Endothelial cell of umbilical vein (primary cell): ENCODE results near the gene KIF26A. TPM values are rescaled to one million over a fixed set of nuclear protein-coding genes. Genes with fewer than 3 reads are reported as not detected.

ENCODE experiments used
- BruUV-seq: library from RNA; stranded (reverse); fragments of 400-500 nt; replicated peaks from 2 replicates; lab custom pipeline; 2021; lab: Mats Ljungman, UMichigan
- CTCF ChIA-PET: fragments of 300-600, 350-600 bp; sonication (Branson Sonifier 250); formaldehyde crosslinking; loops from one replicate; lab custom pipeline; 2021; ENCODE audit warnings: antibody characterized with exemption, inconsistent platforms; lab: Charles Lee
- POLR2A ChIA-PET: fragments of 300-600, 350-600 bp; sonication (Branson Sonifier 250); formaldehyde crosslinking; loops from one replicate; lab custom pipeline; 2021; ENCODE audit warnings: antibody characterized with exemption, inconsistent platforms; lab: Charles Lee
- DNase-seq: peaks from one replicate; pipeline ENCODE4 v3.0.0-alpha.2; 2011; ENCODE audit warnings: low read depth, low spot score
- FAIRE-seq: peaks from 2 replicates; lab custom pipeline; 2011; peaks lifted over from hg19 to GRCh38; lab: Jason Lieb, UNC
- H2AFZ ChIP-seq: 2 replicates; pipeline ENCODE4 v1.6.0; 2012; ENCODE audit warnings: low read depth, low read length, control low read depth, inconsistent platforms
- H3K27ac ChIP-seq: 2 replicates; pipeline ENCODE4 v1.5.1; 2011; ENCODE audit warnings: low read depth, mild to moderate bottlenecking, control low read depth, low read length, moderate library complexity; ENCODE audit not compliant: insufficient read depth
- H3K27me3 ChIP-seq, 2 experiments: 2 replicates each; pipeline versions ENCODE4 v1.6.0 to v1.6.1; 2011; ENCODE audit warnings: low read length in 2 of 2, mixed read lengths in 1 of 2; ENCODE audit not compliant: control insufficient read depth in 2 of 2, insufficient read depth in 2 of 2
- H3K36me3 ChIP-seq, 2 experiments: 2 replicates in 1 of 2; 3 replicates in 1 of 2; pipeline ENCODE4 v1.5.1; 2011; ENCODE audit warnings: low read length in 2 of 2, mild to moderate bottlenecking in 1 of 2, moderate library complexity in 1 of 2; ENCODE audit not compliant: control insufficient read depth in 2 of 2, insufficient read depth in 2 of 2; ENCODE audit errors: extremely low read depth in 1 of 2
- H3K4me1 ChIP-seq: 3 replicates; pipeline ENCODE4 v1.5.1; 2011; ENCODE audit warnings: mild to moderate bottlenecking, low read length; ENCODE audit not compliant: control insufficient read depth, insufficient read depth; ENCODE audit errors: extremely low read depth
- H3K4me2 ChIP-seq: 2 replicates; pipeline ENCODE4 v1.6.1; 2011; ENCODE audit warnings: low read length, control low read depth, mixed read lengths; ENCODE audit not compliant: insufficient read depth
- H3K4me3 ChIP-seq, 3 experiments: fragments of 200-600 bp in 1 of 3; sonication (generic), shearing (Covaris generic) in 1 of 3; replicated peaks in 1 of 3; 2 replicates each; pipeline ENCODE4 v1.5.1; 2011 to 2016; ENCODE audit warnings: control low read depth in 3 of 3, low read length in 3 of 3, mild to moderate bottlenecking in 2 of 3, inconsistent platforms in 1 of 3, low read depth in 1 of 3, moderate library complexity in 1 of 3; ENCODE audit not compliant: insufficient read depth in 1 of 3
- H3K79me2 ChIP-seq: 2 replicates; pipeline ENCODE4 v1.6.0; 2012; ENCODE audit warnings: low read length, inconsistent platforms; ENCODE audit not compliant: control insufficient read depth, insufficient read depth
- H3K9ac ChIP-seq: replicated peaks from 2 replicates; pipeline ENCODE3; 2011; ENCODE audit warnings: low read length, control low read depth; ENCODE audit not compliant: insufficient read depth; ENCODE audit errors: extremely low read depth
- H3K9me1 ChIP-seq: replicated peaks from 3 replicates; pipeline ENCODE4 v1.6.0; 2011; ENCODE audit warnings: mild to moderate bottlenecking, low read length; ENCODE audit not compliant: control insufficient read depth, insufficient read depth; ENCODE audit errors: extremely low read depth
- H3K9me3 ChIP-seq: replicated peaks from 2 replicates; pipeline ENCODE4 v1.5.1; 2012; ENCODE audit warnings: low read length, inconsistent platforms; ENCODE audit not compliant: control insufficient read depth, insufficient read depth
- H4K20me1 ChIP-seq: replicated peaks from 2 replicates; pipeline ENCODE3; 2011; ENCODE audit warnings: mild to moderate bottlenecking, low read length; ENCODE audit not compliant: control insufficient read depth, insufficient read depth; ENCODE audit errors: extremely low read depth
- EZH2 ChIP-seq: IDR thresholded peaks from 2 replicates; pipeline ENCODE4 v1.6.1; 2012; ENCODE audit warnings: borderline replicate concordance, low read depth, mild to moderate bottlenecking, moderate library complexity, low read length, inconsistent platforms; ENCODE audit not compliant: severe bottlenecking
- FOS ChIP-seq: IDR thresholded peaks from 2 replicates; pipeline ENCODE4 v1.6.1; 2011; ENCODE audit warnings: mild to moderate bottlenecking, low read length, moderate library complexity, borderline replicate concordance; ENCODE audit not compliant: insufficient read depth
- GATA2 ChIP-seq: IDR thresholded peaks from 2 replicates; pipeline ENCODE4 v1.7.0; 2011; ENCODE audit warnings: low read depth, mild to moderate bottlenecking, moderate library complexity, mixed read lengths, low read length; ENCODE audit not compliant: insufficient read length, insufficient read depth
- JUN ChIP-seq: IDR thresholded peaks from 2 replicates; pipeline ENCODE4 v1.6.1; 2011; ENCODE audit warnings: borderline replicate concordance, low read depth; ENCODE audit not compliant: insufficient read length, insufficient read depth
- MYC ChIP-seq: IDR thresholded peaks from one replicate; pipeline ENCODE4 v1.6.1; 2011; ENCODE audit warnings: mild to moderate bottlenecking, low read depth, low read length
- POLR2A ChIP-seq: IDR thresholded peaks from 2 replicates; pipeline ENCODE4 v1.6.1; 2012; ENCODE audit warnings: low read depth, mild to moderate bottlenecking, control low read depth, low read length
- POLR2AphosphoS5 ChIP-seq: IDR thresholded peaks from 2 replicates; pipeline ENCODE4 v1.6.1; 2012; ENCODE audit warnings: low read depth, mild to moderate bottlenecking, control low read depth, low read length, moderate library complexity; ENCODE audit not compliant: insufficient read depth
- dilution Hi-C: fragments of 300-500 bp; cut with MboI; formaldehyde crosslinking; loops from one replicate; pipeline ENCODE4 v1.15.0; 2019; ENCODE audit warnings: low sequenced_read_pairs; ENCODE audit not compliant: extremely low pct_ligation_motif_present
- intact Hi-C: fragments of 100-400 bp; cut with micrococcal nuclease; formaldehyde crosslinking; loops from one replicate; pipeline ENCODE4 v1.10.0; 2022
- polyA plus RNA-seq, 4 experiments: library from polyadenylated mRNA; depleted of rRNA in 3 of 4; stranded (reverse) in 3 of 4; unstranded in 1 of 4; fragments of >200 nt; gene quantifications; 2 replicates each; pipeline versions ENCODE4 v1.2.1 to v1.2.3, GENCODE V29; 2011 to 2012; ENCODE audit warnings: missing spikeins in 1 of 4
- total RNA-seq: library from RNA; stranded (reverse); gene quantifications from 2 replicates; pipeline ENCODE4 v1.2.3, GENCODE V29; 2021
- TF ChIP-seq, protein P1 (sequence below), 2 donors: IDR thresholded peaks; 1 replicate in 1 of 2; 2 replicates in 1 of 2; pipeline ENCODE4 v1.5.1; 2011; ENCODE audit warnings: low read length in 2 of 2, mild to moderate bottlenecking in 2 of 2, moderate library complexity in 2 of 2, control low read depth in 1 of 2, inconsistent platforms in 1 of 2, low read depth in 1 of 2; ENCODE audit not compliant: insufficient read depth in 1 of 2; ENCODE audit errors: extremely low read depth in 1 of 2
- TF ChIP-seq, protein P2 (sequence below): IDR thresholded peaks from 2 replicates; pipeline ENCODE4 v1.6.1; 2011; ENCODE audit not compliant: insufficient read depth, insufficient read length

KIF26A gene
- total and polyA plus RNA-seq, 2 donors (not counting 3 experiments of a cell fraction or from before 2014, with no cell fraction given): 3.6 to 10.7 TPM

DNA sequence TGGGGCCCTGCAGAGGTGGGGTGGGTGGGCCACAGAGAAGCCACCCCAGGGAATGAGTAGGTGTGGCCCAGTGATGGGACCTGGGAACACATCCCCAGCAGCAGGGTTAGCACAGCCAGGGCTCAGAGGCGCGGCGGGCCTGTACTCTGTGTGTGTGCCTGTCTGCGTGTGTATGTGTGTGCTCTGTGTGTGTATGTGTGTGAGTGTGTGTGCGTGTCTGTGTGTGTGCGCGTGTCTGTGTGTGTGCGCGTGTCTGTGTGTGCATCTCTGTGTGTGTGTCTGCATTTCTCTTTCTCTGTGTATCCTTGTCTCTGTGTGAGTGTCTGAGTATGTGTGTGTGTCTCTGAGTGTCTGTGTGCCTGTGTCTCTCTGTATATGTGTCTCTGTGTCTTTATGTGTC, 26.1 kb downstream of the KIF26A start:
- dilution Hi-C loops (no loop called here), intact Hi-C loops (no loop called here)
- Histone ChIP-seq H3K79me2 (no peaks in the 10 kb centered on the region), H3K9me1 (no peaks in the 10 kb centered on the region), H3K27me3 (no peaks in the 10 kb centered on the region), H4K20me1 (no peaks in the 10 kb centered on the region), H3K36me3 (no peaks in the 10 kb centered on the region), H3K4me3 (no peak overlapping the region), H3K27ac (no peak overlapping the region), H3K4me2 (no peak overlapping the region), H3K9me3 (no peaks in the 10 kb centered on the region), H3K4me1 (no peaks in the 10 kb centered on the region), H3K9ac (no peak overlapping the region), H2AFZ (no peak overlapping the region)
- ChIA-PET POLR2A (no interaction called here), CTCF (no interaction called here)
- BruUV-seq: no TSS peak
- no peak for TF ChIP-seq FOS
- TF ChIP-seq MYC: no peak
- TF ChIP-seq, protein P1, sequence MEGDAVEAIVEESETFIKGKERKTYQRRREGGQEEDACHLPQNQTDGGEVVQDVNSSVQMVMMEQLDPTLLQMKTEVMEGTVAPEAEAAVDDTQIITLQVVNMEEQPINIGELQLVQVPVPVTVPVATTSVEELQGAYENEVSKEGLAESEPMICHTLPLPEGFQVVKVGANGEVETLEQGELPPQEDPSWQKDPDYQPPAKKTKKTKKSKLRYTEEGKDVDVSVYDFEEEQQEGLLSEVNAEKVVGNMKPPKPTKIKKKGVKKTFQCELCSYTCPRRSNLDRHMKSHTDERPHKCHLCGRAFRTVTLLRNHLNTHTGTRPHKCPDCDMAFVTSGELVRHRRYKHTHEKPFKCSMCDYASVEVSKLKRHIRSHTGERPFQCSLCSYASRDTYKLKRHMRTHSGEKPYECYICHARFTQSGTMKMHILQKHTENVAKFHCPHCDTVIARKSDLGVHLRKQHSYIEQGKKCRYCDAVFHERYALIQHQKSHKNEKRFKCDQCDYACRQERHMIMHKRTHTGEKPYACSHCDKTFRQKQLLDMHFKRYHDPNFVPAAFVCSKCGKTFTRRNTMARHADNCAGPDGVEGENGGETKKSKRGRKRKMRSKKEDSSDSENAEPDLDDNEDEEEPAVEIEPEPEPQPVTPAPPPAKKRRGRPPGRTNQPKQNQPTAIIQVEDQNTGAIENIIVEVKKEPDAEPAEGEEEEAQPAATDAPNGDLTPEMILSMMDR (IDR thresholded peaks at IDR 0.05; ENCODE audit: extremely low read depth in 1 of 2, insufficient read depth in 1 of 2, low read depth in 1 of 2, low read length in 2 of 2): no peak
- TF ChIP-seq JUN: no peak
- TF ChIP-seq EZH2: no peak
- TF ChIP-seq GATA2: no peak
- TF ChIP-seq, protein P2, sequence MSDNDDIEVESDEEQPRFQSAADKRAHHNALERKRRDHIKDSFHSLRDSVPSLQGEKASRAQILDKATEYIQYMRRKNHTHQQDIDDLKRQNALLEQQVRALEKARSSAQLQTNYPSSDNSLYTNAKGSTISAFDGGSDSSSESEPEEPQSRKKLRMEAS: no peak
- TF ChIP-seq POLR2AphosphoS5: no peak
- TF ChIP-seq POLR2A: no peak
- DNase-seq (no peak), FAIRE-seq (no peak)
